GM18909 (cell line): ENCODE results near the gene ZFR.
"Not testable (repeated sequence)": the region's sequence is repeated elsewhere in the genome, so short reads cannot be mapped to it uniquely, and the experiment has no call there.

Experiments
- ATAC-seq: cut with Tn5 transposase; IDR thresholded peaks from one replicate; pipeline ENCODE4 v1.9.1; 2021; ENCODE audit warnings: mild to moderate bottlenecking; ENCODE audit not compliant: unreplicated experiment, poor library complexity

The ZFR gene

DNA sequence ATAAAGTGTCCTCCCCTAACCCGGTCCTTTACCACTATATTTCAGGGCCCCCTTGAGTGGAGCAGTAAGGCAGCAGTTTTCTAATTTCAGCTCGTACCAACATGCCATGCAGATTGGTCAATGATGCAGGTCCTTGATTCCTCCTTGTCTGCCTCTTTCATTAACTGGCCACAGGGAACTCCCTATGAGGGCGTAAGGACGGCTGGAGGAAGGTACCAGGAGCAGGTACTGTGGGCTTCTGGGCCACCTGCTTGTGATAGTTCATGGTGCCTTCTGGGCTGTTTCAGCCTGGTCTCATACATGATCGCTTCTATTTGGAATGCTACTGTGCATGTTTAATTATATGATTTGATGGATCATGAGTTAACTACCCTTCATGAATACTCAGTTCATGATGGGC, 9.4 kb upstream of the ZFR start:
- no peak for ATAC-seq

DNA sequence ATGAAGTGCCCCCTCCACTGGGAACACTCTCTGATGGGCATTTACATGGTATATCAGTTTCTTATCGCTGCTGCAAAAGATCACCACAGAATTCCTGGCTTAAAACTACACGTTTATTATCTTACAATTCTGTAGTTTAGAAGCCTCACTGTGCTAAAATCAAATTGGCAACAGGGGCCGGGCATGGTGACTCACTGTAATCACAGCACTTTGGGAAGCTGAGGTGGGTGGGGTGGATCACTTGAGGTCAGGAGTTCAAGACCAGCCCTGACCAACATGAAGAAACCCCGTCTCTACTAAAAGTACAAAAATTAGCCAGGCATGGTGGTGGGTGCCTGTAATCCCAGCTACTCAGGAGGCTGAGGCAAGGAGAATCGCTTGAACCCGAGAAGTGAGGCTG, 7.8 kb upstream of the ZFR start:
- ATAC-seq = not testable (repeated sequence)

DNA sequence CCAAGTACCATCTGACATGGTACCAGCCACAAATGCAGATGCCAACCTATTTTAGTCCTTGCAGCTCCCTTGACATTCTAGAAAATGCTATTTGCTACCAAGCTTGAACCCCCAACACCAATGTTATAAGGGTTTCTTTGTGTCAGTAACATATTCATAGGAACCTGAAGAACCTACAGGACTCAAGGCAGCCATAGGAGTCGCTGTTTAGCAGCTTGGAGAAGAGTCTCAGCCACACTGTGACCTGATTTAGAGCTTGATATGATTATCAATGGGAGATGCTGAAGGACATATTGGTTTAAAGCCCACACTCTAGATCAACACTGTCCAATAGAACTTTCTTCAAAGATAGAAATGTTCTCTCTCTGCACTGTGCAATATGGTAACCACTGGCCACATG, 6.4 kb upstream of the ZFR start:
- ATAC-seq = no peak

DNA sequence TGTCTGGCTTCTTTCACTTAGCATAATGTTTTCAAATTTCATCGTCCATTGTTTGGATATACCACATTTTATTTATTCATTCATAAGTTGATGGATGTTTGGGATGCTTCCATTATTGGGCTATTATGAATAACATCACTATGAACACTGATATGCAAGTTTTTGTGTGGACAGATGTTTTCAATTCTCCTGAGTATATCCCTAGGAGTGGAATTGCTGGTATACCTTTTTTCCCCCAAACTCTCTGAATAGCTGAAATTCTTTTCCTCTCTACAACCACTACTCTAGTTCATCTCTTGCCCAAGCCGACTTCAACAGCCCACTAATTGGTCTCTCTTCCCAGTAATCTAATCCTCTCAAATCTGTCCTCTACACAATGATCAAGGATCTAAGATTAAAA, 4.7 kb upstream of the ZFR start:
- no peak for ATAC-seq

DNA sequence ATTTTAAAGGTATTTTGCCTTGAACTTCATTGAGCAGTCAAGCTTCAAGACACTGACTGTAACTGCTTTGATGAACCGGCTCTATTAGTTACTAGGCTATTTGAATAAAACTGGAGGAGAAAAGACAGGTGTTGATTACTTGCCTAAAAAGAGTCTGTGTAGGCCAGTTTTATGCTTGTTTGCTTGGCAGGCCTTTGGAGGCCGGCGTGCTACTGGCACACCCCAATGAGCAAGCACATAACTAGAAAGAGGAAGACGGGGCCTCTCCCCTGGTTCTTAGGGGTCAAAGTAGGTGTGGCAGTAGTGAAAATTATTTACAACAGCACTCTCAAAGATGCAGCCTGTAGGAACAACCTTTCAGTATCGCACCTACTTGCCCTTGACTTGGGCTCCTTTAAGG, 2.1 kb upstream of the ZFR start:
- peak; percentile 13 for ATAC-seq

DNA sequence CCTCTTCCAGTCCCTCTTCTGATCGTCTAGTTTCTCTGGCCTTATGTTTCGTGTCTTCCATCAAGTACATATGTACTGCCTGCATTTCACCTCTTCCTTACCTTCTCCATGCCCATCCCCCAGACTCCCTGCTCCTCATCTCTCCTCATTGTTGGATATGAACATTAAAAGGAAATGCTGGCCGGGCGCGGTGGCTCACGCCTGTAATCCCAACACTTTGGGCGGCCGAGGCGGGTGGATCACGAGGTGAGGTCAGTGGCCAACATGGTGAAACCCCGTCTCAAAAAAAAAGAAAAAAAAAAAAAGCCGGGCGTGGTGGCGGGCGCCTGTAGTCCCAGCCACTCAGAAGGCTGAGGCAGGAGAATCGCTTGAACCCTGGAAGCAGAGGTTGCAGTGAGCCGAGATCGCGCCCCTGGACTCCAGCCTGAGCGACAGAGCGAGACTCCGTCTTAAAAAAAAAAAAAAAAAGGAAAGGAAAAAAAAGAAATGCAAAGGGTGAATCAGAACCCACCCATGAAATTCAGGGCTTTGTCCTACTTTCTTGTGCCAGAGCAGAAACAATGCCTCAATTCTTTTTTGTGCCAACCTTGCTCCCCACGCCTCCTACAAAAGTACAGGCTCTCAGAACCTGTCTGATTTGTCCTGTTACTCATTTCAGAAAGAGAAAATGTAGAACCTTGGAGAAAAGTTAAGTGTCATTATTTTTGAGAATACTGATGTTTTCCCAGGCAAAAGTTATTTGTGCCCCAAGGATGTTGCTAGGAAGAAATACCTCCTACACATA, 1.5 kb upstream of the ZFR start:
- no peak for ATAC-seq

DNA sequence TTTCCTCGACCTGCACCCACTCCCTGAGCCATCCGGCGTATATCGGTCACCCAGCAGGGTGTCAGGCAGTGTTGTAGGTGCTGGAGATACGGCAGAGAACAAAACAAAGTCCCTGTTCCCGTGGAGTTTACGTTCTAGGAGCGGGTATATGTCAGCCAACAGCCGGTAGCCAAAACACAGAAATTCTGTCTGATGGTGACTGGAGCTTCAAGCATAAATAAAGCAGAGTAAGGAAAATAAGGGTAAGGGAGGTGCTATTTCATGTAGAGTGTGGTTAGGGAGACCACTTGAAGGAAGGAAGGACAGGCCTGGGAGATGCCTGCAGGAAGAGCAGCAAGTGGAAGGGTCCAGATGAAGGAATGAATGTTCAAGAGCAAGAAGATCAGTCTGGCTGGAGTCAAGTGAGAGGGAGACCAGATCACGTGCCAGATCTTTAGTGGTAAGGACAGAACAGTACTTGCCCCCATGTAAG, 783 bp upstream of the ZFR start:
- ATAC-seq = no peak

DNA sequence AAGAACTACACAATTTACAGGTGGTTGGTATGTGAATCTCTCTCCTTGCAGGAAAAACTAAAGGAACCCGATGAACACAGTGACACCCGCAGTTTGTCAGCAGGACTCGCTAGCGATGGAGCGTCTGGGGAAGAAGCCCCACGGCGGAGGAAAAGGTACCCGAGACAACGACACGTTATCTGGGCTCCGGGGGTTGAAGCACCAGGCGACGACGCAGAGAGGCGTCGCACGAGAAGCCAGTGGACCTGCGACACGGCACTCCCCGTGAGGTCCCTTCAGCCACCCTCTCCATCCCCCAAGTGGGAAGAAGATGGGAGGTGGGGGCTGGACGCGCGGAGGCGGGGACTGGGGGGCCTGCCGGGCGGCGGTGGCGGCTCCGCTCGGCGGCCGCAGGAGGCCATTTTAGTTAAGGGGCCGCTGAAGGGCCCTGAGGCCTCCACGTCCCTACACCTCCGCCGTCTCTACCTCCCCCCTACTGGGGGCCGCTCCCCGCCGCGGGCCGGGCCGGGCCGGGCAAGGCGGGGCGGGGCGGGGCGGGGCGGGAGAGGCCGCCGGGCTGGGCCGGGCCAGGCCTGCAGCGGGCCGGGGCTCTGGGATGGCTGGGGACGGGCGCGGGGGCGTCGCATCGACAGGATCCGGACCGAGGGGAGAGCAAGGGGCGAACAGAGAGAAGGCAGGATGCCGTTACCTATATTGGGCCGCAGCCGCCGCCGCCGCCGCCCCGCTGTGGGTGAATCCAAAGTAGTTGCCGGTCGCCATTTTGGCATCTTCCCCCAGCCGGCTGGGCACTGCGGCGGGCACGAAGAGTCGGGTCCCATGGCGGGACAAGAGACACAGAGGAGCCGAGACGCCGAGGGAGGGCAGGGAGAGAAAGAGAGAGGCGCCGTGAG, 754 bp downstream of the ZFR start:
- ATAC-seq = peak; percentile 43

DNA sequence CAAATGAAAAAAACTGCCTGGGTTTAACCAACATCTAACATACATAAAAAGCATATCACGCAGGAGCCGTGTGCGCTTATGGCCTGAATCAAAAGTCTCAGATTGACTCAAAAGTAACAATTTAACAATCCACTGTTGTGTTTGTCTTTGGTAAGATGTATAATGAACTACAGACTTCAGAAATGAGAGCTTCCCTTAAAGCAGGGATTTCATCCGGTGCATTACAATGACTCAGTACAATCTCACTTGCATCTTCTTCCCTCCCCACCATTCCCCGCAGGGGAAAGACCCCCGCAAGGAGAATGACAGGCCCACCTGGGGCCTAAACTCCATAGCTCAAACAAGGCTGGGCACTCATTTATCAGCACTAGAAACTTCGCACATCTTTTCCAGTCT, 1.4 kb downstream of the ZFR start:
- ATAC-seq = peak; percentile 36

DNA sequence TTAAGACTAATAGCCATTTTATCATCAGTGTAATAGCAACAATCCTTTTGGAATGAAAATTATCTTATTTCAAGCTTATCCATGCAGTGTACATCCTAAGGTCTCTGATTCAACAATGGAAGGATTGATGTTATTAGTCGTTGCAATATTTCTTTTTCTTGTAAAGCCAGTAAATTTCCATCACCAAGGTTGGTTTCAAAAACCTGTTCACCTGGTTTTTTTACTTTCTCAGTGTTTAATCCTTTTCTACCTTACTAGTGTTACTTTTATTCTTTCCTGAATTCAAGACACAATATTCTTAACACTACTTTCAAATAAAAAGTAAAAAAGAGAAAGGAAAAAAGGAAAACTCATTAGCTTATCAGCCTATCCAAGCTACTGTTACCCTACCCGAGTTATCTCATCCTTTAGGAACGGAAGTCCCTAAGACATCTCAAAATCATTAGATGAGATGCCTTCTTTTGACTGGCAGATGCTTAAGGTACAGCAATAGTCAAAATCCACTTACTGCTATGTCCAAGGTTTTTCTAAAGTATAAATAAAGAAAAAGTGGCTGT, 5.4 kb downstream of the ZFR start:
- no peak for ATAC-seq

DNA sequence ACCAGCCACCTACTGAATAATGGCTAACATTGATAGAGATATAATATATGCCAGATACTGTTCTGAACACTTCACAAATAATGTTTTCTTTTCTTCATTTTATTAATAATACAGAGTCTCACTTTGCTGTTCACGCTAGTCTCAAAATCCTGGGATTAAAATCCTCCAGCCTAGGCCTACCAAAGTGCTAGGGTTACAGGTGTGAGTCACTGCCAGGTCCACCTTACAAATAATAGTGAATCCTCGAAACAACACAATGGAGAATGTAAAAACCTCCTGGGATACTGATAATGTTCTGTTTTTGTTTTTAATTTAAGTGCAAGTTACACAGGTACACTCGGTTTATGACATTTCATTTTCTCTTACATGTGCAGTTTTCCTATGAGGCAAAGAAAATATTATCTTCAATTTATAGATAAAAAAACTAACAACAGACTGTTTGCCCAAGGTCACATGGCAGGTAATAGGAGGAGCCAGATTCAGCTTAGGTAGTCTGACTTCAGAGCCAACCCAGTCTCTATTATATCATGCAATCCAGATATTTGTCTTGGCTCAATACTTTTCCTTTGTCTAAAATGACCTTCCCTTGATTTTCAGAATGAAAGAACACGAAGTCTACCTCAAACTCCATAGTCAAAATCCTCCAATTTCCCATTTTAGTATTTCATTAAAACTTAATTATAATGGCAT, 7.8 kb downstream of the ZFR start:
- ATAC-seq = no peak

DNA sequence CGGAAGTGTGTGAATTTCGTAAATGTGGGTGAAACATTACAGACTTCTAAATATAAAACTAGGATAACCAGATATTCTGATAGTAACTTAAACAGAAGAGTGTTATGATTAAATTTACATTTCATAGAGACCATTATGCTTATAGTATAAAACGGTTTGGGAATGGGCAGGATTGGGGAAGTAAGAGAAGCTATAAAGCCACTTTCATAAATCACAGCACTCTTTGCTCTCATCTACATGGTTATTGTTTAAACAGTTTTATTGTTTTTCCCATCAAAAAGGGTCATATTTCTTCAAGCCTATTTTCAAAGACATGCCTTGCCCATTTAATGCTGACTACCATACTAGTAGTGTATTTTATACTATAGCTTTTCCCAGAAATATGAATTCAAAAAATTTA, 9.2 kb downstream of the ZFR start:
- no peak for ATAC-seq

DNA sequence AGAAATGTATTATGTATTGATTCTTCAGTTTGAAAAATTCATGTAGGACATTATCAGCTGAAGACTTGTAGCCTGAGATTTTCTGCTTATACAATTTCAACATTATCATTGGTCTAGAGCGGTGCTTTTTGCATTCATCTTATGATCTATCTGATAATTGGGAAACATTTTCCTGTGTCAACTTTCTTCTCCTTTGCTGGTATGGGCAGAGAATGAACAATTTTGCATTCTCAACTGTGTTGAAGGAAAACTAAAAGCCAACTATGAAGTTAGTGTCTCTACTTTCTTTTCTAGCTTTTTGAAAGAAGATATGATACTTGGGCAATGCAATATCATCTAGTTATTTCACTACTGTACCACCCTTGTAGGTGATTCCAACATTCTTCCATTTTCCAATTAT, 10.3 kb downstream of the ZFR start:
- ATAC-seq = no peak

DNA sequence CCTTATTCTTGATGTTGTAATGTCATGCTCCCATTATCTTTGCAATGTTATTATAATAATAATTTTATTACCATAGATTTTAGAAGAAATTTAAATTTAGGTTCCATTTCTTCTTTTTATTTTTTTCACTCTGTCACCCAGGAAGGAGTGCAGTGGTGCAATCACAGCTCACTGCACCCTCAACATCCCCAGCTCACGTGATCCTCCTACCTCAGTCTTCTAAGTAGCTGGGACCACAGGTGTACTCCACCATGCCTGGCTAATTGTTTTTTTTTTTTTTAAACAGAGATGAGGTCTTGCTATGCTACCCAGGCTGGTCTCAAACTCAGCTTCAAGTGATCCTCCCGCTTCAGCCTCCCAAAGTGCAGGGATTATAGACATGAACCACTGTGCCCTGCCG, 11.9 kb downstream of the ZFR start:
- ATAC-seq = no peak

DNA sequence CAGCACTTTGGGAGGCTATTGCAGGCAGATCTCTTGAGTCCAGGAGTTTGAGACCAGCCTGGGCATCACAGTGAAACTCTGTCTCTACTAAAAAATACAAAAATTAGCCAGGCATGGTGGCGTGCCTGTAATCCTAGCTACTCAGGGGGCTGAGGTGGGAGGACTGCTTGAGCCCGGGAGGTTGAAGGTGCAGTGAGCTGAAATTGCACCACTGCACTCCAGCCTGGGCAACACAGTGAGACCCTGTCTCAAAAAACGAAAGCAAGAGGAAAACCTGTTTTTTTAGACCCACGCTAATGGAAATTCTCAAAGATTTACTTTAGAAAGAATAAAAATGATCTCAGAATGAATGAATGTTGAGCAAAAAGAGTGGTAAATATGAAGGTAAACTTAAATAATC, 13.7 kb downstream of the ZFR start:
- ATAC-seq = not testable (repeated sequence)

DNA sequence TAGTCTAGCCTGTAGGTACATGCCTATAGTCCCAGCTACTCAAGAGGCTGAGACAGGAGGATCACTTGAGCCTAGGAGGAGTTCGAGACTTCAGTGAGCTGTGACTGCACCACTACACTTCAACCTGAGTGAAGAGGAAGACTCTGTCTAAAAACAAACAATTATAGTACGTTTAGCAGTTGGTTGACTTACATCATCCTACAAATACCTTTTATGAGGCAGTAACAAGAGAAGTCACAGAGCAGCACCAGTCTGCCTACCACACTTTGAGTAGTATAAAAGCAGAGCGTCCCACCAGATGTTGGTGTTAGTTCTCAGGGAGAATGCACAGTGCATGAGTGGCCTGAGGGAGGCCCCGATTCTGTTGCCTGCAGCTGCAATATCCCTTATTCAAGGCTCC, 16.1 kb downstream of the ZFR start:
- no peak for ATAC-seq

DNA sequence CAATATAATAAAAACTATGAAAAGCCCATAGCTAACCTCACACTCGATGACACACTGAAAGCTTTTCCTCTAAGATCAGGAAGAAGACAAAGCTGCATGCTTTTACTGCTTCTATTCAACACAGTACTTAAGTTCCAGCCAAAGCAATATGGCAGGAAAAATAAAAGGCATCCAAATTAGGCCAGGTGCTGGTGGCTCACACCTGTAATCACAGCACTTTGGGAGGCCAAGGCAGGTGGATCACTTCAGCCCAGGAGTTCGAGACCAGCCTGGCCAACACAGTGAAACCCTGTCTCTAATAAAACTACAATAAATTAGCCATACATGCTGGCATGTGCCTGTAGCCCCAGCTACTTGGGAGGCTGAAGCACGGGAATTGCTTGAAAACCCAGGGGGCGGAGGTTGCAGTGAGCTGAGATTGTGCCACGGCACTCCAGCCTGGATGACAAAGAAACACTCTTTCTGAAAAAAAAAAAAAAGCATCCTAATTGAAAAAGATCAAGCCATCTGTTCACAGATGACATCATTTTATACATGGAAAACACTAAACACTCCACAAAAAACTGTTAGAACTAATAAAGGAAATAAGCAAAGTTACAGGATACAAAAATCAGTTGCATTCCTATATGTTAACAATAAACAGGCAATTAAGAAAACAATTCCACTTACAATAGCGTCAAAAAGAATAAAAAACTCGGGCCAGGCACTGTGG, 17.9 kb downstream of the ZFR start:
- ATAC-seq = no peak

DNA sequence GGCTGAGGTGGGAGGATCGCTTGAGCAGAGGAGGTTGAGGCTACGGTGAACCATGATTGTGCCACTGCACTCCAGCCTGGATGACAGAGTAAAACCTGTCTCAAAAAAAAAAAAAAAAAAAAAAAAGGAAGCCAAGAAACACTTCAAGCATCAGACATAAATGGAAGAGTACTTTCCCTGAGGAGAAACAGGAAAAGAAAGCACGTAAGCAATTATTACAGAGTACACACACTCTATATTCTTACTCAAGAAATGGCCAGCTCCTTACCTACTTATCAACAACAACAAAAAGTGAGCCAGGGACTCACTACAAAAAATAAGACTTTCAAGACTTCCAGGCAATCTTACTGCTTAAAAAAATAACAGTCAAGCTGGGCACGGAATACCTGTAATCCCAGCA, 21.8 kb downstream of the ZFR start:
- ATAC-seq = no peak

DNA sequence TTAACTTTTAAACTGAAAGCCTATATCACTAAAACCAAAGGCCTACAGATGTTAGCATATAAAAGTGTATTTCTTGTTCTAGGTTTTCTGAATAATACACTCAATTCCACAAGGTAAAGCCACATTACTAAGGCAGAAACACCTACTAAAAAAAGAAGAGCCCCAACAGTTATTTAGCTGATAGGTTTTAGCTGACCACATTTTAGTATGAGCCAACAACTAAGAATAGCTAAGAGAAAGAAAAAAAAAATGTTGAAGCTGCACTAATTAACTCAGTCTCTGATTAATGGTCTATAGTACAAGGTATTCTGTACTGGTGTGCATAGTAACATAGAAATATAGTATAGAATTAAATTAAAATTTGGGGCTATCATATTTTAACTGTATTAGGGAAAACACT, 23.5 kb downstream of the ZFR start:
- ATAC-seq = peak; percentile 48

DNA sequence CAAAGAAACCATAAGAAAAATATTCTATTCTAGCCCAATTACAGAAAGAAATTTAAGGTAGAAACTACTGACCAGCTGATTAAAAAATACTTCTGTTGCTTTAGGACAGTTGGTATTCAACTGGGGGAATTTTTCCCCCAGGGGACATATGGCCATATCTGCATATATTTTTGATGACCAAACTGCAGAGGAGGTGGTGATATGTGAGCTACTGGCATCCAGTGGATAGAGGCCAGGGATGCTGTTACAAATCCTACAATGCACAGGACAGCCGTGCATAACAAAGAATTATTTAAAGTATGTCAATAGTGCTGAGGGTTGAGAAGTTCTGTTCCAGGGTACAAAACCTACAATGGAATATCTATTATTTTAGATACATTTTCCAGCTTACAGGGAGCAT, 24.0 kb downstream of the ZFR start:
- ATAC-seq = no peak
